Fibroblast of the aortic adventitia (primary cell): ENCODE results near the gene MBNL2. TPM values are rescaled to one million over a fixed set of nuclear protein-coding genes. Genes with fewer than 3 reads are reported as not detected.

ENCODE experiments used
- DNase-seq: peaks from one replicate; pipeline ENCODE4 v3.0.0-alpha.2; 2010; ENCODE audit warnings: low read depth
- H3K4me3 ChIP-seq: 2 replicates; pipeline ENCODE4 v1.5.1; 2011; ENCODE audit warnings: low read depth, mild to moderate bottlenecking, control low read depth, low read length, moderate library complexity
- total RNA-seq: library from RNA; depleted of rRNA; stranded (reverse); fragments of >200 nt; gene quantifications from 2 replicates; pipeline ENCODE4 v1.2.3, GENCODE V29; 2012; ENCODE audit warnings: low replicate concordance
- TF ChIP-seq, protein P1 (sequence below): IDR thresholded peaks from 2 replicates; pipeline ENCODE4 v1.5.1; 2011; ENCODE audit warnings: mild to moderate bottlenecking, low read length, control low read depth, inconsistent platforms; ENCODE audit not compliant: insufficient read depth

MBNL2 gene
- total RNA-seq, 1 donor: 120 TPM

DNA sequence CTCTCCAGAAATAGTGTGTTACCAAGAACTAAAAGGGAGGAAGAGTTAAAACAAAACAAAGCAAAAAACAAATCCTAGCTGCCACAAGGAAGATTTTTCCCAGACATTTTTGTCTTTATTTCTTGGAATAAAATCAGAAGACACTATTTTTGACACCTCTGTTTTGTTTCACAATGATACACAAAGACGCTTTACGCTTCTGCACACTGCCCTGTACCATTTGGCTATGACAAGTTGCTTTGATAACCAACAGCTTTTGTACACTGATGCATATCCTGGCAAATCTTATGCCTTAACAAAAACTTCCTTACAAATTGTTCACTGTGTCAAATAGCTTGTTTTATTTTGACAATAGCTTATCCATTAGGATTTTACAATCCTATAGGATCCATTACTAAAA lies 108.3 kb downstream of the MBNL2 start:
- TF ChIP-seq, protein P1, sequence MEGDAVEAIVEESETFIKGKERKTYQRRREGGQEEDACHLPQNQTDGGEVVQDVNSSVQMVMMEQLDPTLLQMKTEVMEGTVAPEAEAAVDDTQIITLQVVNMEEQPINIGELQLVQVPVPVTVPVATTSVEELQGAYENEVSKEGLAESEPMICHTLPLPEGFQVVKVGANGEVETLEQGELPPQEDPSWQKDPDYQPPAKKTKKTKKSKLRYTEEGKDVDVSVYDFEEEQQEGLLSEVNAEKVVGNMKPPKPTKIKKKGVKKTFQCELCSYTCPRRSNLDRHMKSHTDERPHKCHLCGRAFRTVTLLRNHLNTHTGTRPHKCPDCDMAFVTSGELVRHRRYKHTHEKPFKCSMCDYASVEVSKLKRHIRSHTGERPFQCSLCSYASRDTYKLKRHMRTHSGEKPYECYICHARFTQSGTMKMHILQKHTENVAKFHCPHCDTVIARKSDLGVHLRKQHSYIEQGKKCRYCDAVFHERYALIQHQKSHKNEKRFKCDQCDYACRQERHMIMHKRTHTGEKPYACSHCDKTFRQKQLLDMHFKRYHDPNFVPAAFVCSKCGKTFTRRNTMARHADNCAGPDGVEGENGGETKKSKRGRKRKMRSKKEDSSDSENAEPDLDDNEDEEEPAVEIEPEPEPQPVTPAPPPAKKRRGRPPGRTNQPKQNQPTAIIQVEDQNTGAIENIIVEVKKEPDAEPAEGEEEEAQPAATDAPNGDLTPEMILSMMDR: no peak

DNA sequence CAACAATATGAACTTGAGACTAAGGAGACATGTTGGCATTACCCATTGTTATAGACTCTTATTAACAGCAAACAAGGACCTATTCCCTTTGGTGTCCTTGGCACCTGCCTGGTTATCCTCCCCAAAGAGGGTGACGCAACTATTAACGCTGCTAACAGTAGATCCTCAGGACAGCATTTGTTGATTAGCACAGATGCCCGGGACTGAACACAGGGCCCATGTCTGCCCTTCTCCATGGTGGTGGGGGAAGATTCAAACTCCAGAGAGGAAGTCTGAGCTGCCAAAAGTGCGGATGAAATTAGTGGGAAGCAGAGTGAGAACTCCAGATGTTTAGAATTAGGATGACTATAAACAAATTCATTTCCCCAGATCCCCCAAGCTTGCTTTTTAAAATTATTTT lies 110.6 kb downstream of the MBNL2 start:
- TF ChIP-seq, protein P1: no peak
- H3K4me3 ChIP-seq: no peak overlapping the region
- no peak for DNase-seq

More for the DNA sequence above, 108.3 kb downstream of the MBNL2 start:
- no peak overlapping the region for H3K4me3 ChIP-seq
- no peak for DNase-seq

DNA sequence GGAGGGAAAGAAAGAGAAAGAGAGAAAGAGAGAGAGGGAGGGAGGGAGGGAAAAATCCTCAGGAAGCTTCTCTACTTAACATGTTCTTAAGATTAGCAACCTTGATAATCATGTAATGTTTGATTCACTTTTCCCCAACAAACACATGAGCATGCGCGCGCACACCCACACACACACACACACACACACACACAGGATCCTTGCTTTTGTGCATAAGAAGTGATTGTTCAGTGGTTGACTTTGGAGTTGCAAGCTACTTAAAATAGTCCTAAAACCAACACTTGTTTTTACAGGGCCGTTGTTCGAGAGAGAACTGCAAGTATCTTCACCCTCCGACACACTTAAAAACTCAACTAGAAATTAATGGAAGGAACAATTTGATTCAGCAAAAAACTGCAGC lies 111.8 kb downstream of the MBNL2 start:
- no peak overlapping the region for H3K4me3 ChIP-seq
- DNase-seq: no peak
- TF ChIP-seq, protein P1: no peak

DNA sequence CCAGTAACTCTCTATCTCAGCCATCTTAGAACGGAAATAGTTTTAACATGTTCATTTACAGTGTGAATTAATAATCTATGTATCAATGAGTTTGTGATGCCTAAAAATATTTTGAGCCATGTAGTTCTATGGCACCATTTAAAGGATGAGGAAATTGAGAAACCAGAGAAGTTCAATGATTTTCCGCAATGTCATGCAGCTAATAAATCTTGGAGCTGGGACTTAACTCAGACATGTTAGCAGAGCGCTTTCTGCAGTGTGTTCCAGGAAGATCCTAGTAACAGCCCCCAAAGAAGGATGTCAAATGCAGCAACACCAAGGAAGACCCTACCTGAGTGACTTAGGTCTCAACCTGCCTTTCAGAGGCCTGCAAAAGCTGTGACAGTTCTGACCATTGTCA lies 112.6 kb downstream of the MBNL2 start:
- DNase-seq: no peak
- no peak overlapping the region for H3K4me3 ChIP-seq
- TF ChIP-seq, protein P1: no peak

DNA sequence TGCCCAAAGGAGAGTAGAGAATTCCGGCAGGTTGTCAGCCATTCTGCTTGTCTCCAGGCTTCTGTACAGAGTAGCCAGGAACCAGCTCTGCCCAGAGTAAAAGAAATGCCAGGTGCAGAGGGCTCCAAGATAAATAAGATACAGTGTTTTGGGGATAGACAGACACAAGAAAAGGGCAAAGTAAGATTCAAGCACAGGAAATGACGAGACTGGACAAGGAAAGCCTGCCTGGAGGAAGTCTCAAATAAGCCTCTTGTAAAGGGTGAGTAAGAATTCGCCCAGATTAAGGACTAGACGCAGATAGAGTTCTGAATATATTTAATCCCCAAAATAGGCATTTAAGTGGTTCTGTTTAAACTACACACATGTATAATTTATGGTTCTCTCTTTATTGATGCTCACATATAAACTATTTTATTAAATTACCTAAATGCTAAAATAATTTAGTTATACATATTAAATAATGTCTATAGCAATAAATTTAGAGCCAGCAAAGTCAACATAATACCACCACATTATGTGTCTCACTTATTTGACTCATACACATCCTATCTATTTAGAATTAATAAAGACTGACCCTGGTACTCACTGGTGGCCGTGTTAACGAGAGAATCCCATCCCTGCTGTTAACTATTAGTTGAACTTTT lies 113.5 kb downstream of the MBNL2 start:
- H3K4me3 ChIP-seq: no peak overlapping the region
- TF ChIP-seq, protein P1: no peak
- DNase-seq: peak; percentile 22

DNA sequence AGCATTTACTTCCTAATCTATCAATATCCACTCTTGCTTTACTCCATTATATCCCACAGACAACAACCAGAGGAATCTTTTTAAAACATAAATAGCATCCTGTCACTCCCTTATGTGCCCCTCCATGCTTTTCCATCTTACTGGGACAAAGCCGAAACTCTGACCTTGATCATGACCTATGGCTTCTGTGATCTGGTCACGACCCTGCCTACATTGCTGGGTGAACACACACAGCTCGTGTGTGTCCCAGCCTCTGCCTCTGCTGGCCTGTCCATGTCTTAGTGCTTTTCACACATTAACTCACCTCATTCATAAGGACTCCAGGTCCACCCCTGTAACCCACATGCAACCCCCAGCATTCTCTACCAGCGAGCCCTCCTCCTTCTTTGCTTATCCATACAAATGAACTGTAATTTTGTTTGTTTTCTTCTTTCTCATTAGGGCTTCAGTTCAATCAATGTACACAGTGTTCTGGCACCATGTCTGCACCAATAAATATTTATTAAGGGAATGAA lies 115.9 kb downstream of the MBNL2 start:
- no peak overlapping the region for H3K4me3 ChIP-seq
- no peak for DNase-seq
- TF ChIP-seq, protein P1: no peak

DNA sequence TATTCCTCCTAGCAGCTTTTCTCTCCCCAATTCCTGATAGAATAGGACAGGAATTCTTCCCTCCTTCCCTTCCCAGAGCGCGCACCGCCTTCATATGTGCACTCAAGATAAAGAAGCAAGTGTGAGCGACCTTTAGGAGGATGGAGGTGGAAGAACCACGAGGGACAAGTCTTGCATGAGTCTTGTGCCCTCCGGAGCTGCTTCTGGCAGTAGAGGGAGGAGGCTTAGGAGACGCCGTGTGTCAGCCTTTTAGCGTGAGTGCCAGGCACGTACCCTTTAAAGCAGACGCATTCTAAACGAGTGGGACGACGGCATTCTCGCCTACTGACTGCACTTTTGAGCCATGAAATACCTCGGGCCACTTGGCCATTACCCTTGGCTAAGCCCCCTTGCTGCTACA lies 116.4 kb downstream of the MBNL2 start:
- H3K4me3 ChIP-seq: no peak overlapping the region
- TF ChIP-seq, protein P1: no peak
- no peak for DNase-seq
